Measurements from ENCODE around the gene ZNF428. TPM values are rescaled to one million over a fixed set of nuclear protein-coding genes. Genes with fewer than 3 reads are reported as not detected.

The ZNF428 gene
- total RNA-seq, 2 donors from 2014 or later = 24.1 to 37.8 TPM

- no peaks in the 10 kb centered on the region for H3K9me3 ChIP-seq
- ATAC-seq (ENCODE audit: insufficient number of reproducible peaks, low FRiP score, low read depth) (peak; percentile 94), DNase-seq (ENCODE audit: low spot score) (peak; percentile 99)
- peak within 1 kb of the TSS; percentile 82 for H3K4me3 ChIP-seq
- no peak for TF ChIP-seq CTCF (IDR thresholded peaks at IDR 0.05)
- peaks cover 22 to 43% of the 10 kb centered on the region in 2 donors for H3K4me1 ChIP-seq (ENCODE audit: control insufficient read depth in 1 of 2, low read depth in 2 of 2)
- H3K27me3 ChIP-seq (replicated peaks; ENCODE audit: insufficient read depth) = no peaks in the 10 kb centered on the region
- peaks cover 32% of the 10 kb centered on the region for H3K36me3 ChIP-seq
- peak within 1 kb of the TSS; percentile 97 to 98 for H3K27ac ChIP-seq
These were observed 23.2 kb downstream of the ZNF428 start, which contains the start of the genes IRGQ and ZNF576 for GRCh38 chr19:43595999-43596841. IRGQ (minus strand) TSS chr19:43596134; CDS start chr19:43595338, 796 bp downstream. ZNF576 (plus strand) TSS chr19:43596595; CDS start chr19:43597109, 514 bp downstream.

- H3K27me3 ChIP-seq (replicated peaks; ENCODE audit: insufficient read depth) = no peaks in the 10 kb centered on the region
- peak; percentile 12 for ATAC-seq (ENCODE audit: insufficient number of reproducible peaks, low FRiP score, low read depth)
- H3K27ac ChIP-seq = peak overlapping the region; percentile 83 to 97
- no peak for DNase-seq (ENCODE audit: low spot score)
- H3K4me1 ChIP-seq (ENCODE audit: control insufficient read depth in 1 of 2, low read depth in 2 of 2) = peaks cover 22 to 43% of the 10 kb centered on the region in 2 donors
- TF ChIP-seq CTCF (IDR thresholded peaks at IDR 0.05) = no peak
- peak overlapping the region; percentile 82 for H3K4me3 ChIP-seq
- H3K36me3 ChIP-seq = peaks cover 32% of the 10 kb centered on the region
- H3K9me3 ChIP-seq = no peaks in the 10 kb centered on the region
These were observed 23.8 kb downstream of the ZNF428 start for GRCh38 chr19:43595605-43595998.

- peak overlapping the region; percentile 82 for H3K4me3 ChIP-seq
- H3K9me3 ChIP-seq = no peaks in the 10 kb centered on the region
- H3K36me3 ChIP-seq = peaks cover 32% of the 10 kb centered on the region
- TF ChIP-seq CTCF (IDR thresholded peaks at IDR 0.05) = peak; percentile 41
- peak overlapping the region; percentile 83 to 97 for H3K27ac ChIP-seq
- ATAC-seq (ENCODE audit: insufficient number of reproducible peaks, low FRiP score, low read depth) (no peak), DNase-seq (ENCODE audit: low spot score) (no peak)
- H3K27me3 ChIP-seq (replicated peaks; ENCODE audit: insufficient read depth) = no peaks in the 10 kb centered on the region
- peaks cover 22 to 43% of the 10 kb centered on the region in 2 donors for H3K4me1 ChIP-seq (ENCODE audit: control insufficient read depth in 1 of 2, low read depth in 2 of 2)
These were observed 24.5 kb downstream of the ZNF428 start for GRCh38 chr19:43594710-43595604.

GRCh38 chr19:43594081-43594697 lies 25.2 kb downstream of the ZNF428 start:
- ATAC-seq (ENCODE audit: insufficient number of reproducible peaks, low FRiP score, low read depth) = no peak
- no peak for DNase-seq (ENCODE audit: low spot score)
- no peaks in the 10 kb centered on the region for H3K9me3 ChIP-seq
- H3K27me3 ChIP-seq (replicated peaks; ENCODE audit: insufficient read depth) = no peaks in the 10 kb centered on the region
- H3K4me1 ChIP-seq (ENCODE audit: control insufficient read depth in 1 of 2, low read depth in 2 of 2) = peaks cover 22 to 43% of the 10 kb centered on the region in 2 donors
- TF ChIP-seq CTCF (IDR thresholded peaks at IDR 0.05) = no peak
- H3K4me3 ChIP-seq = peak overlapping the region; percentile 82
- H3K27ac ChIP-seq = peak overlapping the region in 1 of 2 donors; percentile 97
- peaks cover 27% of the 10 kb centered on the region for H3K36me3 ChIP-seq

Data from thoracic aorta (tissue), 2 donors.